IPS-11a (cell line): ENCODE results near the gene TAF5L.
A peak's percentile ranks its signal among the peaks of the same experiment; 100 is the strongest.
"Not testable (repeated sequence)": the region's sequence is repeated elsewhere in the genome, so short reads cannot be mapped to it uniquely, and the experiment has no call there.

Source experiments
- H3K4me3 ChIP-seq: one replicate; pipeline ENCODE4 v1.5.1; 2013; ENCODE audit warnings: low read depth, low read length, control low read depth

TAF5L gene

DNA sequence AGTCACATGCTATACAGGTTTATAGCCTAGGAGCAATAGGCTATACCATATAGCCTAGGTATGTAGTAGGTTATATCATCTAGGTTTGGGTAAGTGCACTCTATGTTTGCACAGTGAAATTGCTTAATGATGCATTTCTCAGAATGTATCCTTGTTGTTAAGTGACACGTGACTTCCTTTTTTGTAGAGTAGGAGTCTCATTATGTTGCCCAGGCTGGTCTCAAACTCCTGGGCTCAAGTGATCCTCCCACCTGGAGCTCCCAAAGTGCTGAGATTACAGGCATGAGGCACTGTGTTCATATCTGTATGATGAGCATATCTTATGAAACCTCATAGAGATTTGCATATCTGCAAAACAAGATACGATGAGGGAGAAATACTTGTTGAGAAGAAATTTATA, 53.6 kb downstream of the TAF5L start:
- no peak overlapping the region for H3K4me3 ChIP-seq

DNA sequence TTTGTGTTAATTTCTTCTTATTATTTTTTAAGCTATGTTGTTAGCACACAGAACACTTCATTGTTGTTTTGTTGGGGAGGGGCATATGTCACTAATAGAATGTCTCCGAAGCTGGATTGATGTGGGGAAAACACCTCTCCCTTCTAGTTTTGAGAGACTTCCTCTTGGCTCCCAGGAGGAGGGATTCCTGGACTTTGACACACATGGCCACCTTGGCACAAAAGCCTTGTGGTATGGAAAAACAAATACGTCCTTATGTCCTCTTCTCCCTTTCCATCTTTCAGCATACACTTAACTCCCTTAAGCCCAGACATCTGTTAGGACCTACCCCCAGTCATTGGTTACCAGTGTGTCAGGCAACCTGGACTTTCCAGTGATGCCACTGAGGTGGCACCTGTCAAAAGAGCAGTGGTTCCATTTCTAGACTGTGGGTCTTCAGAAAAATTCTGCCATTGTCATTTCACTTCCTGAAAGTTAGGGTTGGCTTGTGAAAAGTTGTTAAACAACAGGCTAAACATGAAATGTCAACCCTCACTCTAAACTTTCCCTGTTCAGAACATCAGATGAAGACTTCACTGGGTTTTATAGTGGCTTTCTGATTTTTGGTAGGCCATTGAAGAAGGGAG, 54.9 kb downstream of the TAF5L start:
- H3K4me3 ChIP-seq = no peak overlapping the region

DNA sequence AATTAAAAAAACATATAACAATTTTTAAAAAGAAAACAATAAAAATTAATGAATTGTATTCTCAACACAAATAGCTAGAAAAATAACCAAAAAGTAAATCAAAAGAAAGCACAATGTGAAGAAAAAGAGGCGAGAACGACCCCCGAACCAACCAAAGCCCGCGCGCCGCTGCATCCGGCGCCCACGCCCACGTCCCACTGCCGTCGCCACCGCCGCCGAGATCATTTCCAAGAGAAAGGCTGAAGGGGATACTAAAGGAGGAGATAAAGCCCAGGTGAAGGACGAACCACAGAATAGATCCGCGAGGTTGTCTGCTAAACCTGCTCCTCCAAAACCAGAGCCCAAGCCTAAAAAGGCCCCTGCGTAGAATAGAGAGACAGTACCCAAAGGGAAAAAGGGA, 55.6 kb downstream of the TAF5L start:
- H3K4me3 ChIP-seq = no peak overlapping the region

DNA sequence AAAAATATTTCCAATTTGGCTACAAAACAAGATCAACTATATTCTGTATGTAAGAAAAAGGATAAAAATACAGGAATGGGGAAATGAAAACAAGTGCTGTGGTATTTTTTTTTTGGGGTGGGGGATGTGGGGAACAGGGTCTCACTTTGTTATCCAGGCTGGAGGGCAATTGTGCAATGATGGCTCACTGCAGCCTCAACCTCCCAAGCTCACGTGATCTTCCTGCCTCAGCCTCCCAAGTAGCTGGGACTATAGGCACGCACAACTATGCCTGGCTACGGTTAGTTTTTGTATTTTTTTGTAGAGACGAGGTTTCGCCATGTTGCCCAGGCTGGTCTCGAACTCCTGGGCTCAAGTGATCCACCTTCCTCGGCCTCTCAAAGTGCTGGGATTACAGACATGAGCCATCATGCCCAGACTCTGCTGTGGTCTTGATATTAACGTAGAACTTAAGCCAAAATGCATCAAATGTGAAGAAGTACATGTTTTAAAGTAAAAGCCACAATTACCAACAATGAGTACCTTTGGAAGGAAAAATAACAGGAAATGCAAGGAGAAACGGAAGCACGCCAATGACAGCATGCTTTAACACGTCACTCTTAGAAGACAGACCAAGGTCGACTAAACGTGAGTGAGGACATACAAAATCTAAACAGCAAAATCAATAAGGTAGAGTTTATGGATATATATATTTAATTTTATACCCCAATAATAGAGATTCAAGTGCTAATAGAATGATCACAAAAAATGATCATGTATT, 58.6 kb downstream of the TAF5L start:
- no peak overlapping the region for H3K4me3 ChIP-seq

DNA sequence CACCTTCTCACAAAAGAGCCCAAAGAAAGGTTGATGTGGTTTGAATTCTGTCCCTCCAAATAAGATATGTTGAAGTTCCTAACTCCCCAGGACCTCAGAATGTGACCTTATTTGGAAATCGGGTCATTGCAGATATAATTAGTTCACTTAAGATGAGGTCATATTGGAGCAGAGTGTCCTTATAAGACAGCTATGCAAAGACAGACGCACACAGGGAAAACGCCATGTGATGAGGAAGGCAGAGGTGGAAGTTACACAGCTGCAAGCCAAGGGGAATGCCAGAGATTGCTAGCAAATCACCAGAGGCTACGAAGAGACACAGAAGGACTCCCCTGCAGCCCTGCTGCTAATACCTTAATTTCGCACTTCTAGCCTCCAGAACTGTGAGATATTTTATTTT, 62.2 kb downstream of the TAF5L start:
- no peak overlapping the region for H3K4me3 ChIP-seq

DNA sequence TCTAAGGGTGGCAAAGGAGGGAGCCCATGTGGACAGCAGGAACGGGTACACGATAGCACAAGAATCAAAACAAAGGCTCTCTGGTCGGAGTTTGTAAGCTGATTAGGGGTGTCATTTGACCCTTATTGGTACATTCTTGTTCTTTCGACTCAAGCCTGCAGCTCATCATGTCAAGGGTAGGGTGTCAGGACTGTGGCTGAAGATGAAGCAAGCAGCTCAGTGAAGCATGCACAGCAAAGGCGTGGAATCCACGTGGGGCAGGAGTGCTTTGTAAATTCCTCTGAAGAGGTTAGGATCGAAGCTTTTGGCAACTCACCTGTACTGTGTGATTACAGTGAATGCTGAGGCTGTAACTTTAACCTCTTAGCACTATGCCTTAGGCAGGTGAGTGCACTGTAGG, 62.7 kb downstream of the TAF5L start:
- H3K4me3 ChIP-seq = no peak overlapping the region

DNA sequence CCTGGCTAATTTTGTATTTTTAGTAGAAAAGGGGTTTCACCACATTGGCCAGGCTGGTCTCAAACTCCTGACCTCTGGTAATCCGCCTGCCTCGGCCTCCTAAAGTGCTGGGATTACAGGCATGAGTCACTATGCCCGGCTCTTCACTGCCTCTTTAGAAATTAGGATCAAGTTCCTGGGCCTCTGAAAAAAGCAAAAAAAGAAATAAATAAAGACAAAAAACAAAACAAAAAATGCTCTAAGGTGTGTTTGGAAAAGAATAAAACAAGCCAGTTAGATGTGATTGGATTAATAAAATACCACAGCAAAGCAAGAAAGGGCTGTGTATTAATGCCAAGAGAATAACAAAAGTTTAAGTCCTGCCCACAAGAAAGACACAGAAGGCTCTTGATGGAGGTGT, 63.2 kb downstream of the TAF5L start:
- H3K4me3 ChIP-seq = no peak overlapping the region

DNA sequence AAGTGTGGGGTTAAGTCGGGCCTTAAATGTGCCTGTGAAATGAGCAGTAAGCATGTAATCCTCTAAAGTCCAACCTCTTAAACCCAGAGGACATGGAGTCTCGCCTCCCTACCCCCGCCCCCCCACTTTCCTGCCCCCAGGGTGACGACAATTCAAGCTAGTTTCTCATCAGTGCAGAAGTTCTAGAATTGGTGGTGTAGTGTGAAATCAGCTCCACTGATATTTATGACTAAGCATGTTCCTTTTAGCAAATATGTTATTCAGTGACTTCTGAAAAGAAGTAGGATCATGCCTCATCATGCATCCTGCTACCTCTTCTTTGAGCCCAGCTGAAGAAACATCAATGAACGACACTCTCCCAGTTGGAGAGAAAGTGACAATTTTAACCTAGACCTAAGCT, 64.8 kb downstream of the TAF5L start:
- H3K4me3 ChIP-seq = no peak overlapping the region

DNA sequence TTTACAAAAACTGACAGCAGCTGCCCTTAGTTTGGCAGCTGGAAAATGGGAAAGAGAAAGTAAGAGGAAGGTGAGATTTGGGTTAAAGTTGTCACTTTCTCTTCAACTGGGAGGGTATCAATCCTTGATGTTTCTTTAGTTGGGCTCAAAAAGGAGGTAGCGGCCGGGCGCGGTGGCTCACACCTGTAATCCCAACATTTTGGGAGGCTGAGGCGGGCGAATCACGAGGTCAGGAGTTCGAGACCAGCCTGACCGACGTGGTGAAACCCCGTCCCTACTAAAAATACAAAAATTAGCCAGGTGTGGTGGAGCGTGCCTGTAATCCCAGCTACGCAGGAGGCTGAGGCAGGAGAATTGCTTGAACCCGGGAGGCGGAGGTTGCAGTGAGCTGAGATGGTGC, 65.8 kb downstream of the TAF5L start:
- H3K4me3 ChIP-seq = not testable (repeated sequence)

DNA sequence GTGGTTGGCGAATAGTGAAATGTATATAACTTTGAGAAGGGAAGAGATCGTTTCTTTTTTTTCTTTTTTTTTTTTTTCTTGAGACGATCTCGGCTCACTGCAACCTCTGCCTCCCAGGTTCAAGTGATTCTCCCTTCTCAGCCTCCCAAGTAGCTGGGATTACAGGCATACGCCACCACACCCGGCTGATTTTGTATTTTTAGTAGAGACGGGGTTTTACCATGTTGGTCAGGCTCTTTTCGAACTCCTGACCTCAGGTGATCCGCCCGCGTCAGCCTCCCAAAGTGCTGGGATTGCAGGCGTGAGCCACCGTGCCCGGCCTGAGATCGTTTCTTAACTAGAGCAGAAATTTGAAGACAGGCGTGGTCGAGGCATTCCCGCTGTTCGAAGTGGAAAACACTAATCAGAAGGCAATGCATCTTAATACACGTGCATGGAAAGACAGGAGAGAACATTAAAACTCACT, 66.6 kb downstream of the TAF5L start:
- H3K4me3 ChIP-seq = peak overlapping the region; percentile 69

DNA sequence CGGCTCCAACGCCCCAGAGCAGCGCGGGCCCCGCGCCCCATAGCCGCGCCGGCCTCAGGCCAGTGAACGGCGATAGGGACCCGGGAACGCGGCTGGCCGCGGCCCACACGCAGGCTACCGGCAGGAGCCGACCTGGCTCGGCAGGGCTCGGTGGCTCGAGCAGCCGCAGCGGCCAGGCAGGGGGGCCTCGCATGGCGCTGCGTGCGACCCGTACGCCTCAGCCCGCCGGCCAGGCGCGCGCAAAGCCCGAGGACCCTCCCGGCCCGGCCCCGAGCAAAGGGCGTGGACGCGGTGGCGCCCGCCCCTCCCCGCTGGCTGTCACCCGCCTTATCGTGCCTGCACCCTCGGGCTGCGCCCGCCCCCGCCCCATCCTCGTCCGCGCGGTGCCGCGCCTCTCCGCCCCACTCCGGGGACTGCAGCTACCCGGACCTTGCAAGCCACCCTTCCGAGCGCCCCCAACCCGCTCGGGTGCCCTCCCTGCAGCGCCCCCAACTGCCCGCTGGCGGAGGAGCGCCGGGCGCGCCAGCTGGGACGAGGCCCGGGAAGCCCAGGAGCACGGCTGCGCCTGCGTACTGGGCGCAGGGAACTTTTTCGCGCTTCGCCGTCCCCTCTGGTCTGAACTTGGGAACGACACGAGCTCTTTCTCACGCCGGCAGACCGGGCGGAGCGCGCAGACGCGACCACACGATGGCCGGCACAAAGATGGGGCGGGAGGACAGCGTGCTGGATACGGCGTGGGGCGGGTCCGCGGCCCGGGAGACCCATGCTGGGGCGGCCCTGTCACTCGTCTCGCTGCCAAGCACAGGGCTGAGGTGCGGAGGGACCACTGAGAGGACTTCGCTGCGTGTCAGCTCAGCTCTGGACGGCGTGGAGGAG, 67.2 kb downstream of the TAF5L start, which contains the start of gene ABCB10:
ABCB10 (minus strand) TSS at position 248 of the 876 bp plus-strand sequence; CDS start at position 193, 55 bp downstream.
- H3K4me3 ChIP-seq = peak within 1 kb of the TSS; percentile 69

DNA sequence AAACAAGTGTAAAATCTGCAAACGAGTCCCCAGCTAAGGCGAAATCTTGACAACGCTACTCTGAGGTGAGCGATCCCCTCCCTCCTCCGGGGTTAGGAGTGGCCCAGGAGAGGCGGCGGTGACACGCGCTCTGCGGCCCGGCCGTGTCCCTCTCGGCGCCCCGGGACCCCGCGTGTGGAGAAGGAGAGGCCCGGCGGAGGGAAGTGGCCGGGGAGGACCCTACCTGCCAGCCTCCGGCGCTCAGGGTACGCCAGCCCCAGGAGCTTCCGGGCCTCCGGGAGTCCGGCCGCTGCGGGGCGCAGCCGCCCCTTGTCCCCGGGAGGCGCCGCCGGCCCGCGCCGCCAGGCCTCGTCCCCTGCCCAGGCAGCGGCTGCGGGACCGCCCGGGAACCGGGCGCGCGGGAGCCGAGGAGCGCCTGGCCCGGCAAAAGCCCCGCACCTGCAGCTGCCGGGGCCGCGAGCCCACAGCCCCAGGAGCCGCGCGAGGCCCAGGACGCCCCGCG, 68.0 kb downstream of the TAF5L start:
- peak overlapping the region; percentile 69 for H3K4me3 ChIP-seq

DNA sequence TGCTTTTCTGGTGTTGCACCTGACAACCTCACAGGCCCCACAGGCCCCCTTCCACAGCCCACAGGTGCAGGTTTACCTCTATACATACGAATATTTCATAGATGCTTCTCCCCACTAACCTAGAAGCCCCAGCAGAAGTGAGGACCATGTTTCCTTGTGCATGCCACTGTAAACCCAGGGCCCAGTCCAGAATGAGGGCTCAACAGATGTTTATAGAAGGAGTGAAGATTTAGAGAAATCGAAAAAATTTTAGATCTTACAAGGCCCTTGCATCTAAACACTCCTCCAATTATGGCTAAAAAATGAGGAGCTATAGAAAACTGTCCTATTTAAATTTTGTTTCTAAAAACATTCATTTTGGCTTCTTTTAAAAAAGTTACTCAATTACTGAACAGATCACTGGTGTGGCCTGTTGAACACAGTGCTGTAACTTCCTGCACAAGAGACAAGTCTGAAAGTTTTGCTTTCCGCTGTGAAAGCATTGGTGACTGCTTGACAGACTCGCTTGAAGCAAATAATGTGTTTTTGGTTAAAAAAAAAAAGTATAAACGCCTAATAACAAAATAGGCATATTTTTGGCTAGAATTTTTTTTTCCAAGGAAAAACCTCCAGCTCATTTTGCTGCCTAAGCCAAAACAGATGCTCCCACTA, 68.6 kb downstream of the TAF5L start:
- H3K4me3 ChIP-seq = peak overlapping the region; percentile 69

DNA sequence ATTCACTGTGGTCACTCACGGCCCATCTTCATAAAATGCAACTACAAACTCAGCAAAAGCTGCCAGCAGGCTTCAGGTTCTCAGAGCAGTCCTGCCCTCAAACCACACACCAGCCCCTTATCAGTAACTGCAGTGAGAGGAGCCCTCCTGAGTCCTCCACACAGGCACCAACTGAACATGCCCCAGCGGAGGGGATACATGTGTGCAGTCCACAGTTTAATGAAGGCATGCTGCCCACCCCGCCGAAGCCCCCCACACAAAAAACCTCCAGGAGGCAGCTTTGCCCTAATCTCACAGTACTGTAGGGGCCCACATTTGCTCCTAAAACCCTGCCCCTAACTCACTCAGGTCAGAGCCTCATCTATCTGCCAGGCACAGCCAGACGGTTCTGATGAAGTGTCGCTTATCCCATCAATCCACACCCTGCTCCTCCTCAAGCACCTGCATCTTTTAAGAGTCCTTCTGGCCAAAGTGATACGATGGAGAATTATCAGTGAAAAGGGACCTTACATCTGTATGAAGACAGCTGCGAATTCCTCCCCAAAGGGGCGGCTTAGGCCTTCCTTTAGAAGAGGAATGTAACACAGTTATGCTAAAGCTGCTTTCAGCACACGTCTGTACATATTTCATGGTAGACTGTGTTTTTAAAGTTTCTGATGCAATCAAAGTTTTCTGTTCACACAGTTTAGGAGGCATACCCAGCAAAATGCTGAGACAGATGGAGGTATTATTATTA, 70.9 kb downstream of the TAF5L start:
- no peak overlapping the region for H3K4me3 ChIP-seq

DNA sequence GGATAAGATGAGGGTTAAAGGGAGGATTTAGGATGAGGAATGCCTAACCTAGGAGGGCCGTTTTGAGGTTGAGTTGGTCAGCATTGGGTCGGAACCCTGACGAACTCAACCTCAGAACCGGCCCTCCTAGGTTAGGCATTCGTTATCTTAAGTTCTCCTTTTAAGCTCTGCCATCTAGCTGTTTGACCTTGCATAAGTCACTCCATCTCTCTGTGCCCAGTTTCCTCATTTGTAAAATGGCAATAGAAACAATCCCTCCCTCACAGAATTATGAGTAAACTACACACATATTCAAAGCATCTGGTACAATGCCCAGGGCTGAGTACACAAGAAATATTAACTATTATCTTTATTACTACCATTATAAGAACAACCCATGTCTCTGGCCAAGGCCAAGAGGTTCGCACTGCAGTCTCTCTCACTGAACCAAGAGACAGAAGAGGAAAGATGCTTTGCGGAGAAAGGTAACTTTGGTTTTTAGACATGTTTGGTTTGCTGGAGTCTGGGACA, 72.2 kb downstream of the TAF5L start:
- no peak overlapping the region for H3K4me3 ChIP-seq

DNA sequence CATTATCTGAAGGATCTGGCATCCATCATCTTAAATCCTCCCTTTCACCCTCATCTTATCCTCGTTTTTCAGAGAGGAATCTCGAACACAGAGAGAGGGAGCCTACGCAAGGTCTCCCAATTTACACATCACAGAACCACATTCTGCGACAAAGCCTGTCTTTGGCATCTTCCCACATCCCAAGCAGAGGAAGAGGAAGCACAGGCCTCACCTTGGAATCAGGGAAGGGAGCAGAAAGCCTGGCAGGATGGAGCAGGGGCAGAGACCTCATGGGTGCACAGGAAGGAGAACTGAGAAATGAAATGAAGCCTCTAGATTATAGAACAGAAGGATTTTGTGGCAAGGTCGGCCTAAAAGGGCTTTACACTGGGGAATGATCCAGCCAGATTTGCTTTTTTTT, 73.2 kb downstream of the TAF5L start:
- no peak overlapping the region for H3K4me3 ChIP-seq

DNA sequence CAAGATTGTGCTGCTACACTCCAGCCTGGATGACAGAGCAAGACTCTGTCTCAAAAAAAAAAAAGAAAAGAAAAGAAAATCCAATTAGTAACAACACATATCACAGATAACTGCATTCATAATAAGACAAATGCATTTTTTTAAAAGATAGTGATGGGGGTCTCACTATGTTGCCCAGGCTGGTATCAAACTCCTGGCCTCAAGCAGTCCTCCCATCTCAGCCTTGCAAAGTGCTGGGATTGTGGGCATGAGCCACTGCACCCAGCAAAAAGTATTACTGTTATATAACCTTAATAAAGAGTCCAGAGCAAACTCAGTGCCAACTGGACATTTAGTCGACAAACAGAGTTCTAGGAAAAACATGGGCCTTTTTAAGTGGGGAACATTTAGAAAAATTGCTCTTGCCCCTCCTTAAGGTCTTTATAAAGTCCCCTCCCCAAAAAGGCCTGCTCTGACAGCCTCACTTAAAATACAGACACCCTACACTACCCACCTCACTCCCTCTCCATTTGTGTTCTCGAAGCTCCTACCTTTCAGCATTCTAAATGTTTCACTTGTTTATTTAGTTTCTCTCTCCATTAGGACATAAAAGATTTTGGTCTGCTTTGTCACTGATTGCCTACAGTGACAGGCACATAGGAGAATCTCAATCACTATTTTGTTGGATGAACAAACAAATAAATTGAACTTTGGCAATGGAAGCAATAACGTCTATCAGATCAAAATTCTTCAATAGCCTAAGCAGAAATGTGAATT, 74.9 kb downstream of the TAF5L start:
- no peak overlapping the region for H3K4me3 ChIP-seq

DNA sequence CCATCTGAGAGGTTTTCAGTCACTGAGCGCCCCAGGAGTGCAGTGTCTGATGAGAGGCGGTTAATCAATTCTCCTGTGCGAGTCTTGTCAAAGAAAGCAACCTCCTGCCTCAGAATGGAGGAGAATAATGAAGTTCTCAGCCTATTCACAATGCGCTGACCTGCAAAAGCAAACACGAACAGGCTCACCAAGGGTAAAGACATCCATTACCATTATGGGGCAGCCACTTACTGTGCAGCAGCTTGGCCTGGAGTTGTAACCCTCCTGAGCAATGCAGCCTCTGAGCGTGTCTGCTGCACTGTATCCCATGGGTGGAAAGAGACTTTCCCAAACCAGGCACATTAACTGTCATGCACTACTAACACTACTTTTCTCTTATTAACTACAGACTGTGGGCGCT, 78.4 kb downstream of the TAF5L start:
- H3K4me3 ChIP-seq = no peak overlapping the region

DNA sequence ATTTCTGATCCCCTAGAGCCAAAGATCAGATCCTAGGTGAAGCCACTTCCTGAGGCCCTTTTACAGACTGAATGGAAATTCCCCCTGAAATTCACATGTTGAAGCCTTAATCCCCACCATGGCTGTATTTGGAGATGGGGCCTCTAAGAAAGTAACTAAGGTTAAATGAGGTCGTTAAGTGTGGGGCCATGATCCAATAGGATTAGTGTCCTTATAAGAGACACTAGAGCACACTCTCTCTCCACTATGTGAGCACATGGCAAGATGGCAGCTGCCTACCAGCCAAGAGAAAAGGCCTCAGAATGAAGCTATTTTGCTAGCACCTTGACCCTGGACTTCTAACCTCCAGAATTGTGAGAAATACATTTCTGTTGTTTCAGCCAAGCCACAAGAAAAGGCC, 81.3 kb downstream of the TAF5L start:
- no peak overlapping the region for H3K4me3 ChIP-seq
